Upper lobe of left lung (tissue), 6 donors: Measurements from ENCODE around the gene ANKRD35. TPM values are rescaled to one million over a fixed set of nuclear protein-coding genes. Genes with fewer than 3 reads are reported as not detected.
"Not testable (repeated sequence)": the region's sequence is repeated elsewhere in the genome, so short reads cannot be mapped to it uniquely, and the experiment has no call there.

Experiments used
- ATAC-seq, 2 donors: fragments of 200-7000 bp; cut with Tn5 transposase; one replicate each; pipeline ENCODE4 v1.9.1; 2022; ENCODE audit warnings: mild to moderate bottlenecking in 2 of 2, moderate library complexity in 2 of 2; ENCODE audit not compliant: low FRiP score in 2 of 2
- DNase-seq, 2 donors: peaks; one replicate each; pipeline ENCODE4 v3.0.0-alpha.2; 2019 to 2020
- H3K27ac ChIP-seq, 4 donors: fragments of 200-600 bp; sonication (generic); one replicate each; pipeline ENCODE4 v1.5.1; 2016 to 2019
- H3K27me3 ChIP-seq, 4 donors: fragments of 200-600 bp; sonication (generic); one replicate each; pipeline ENCODE4 v1.5.1; 2017 to 2019
- H3K36me3 ChIP-seq, 4 donors: fragments of 200-600 bp; sonication (generic); one replicate each; pipeline ENCODE4 v1.5.1; 2016 to 2019
- H3K4me1 ChIP-seq, 4 donors: fragments of 200-600 bp; sonication (generic); one replicate each; pipeline ENCODE4 v1.5.1; 2018 to 2019
- H3K4me3 ChIP-seq, 4 donors: fragments of 200-600 bp; sonication (generic); one replicate each; pipeline ENCODE4 v1.5.1; 2017 to 2019; ENCODE audit warnings: mild to moderate bottlenecking in 2 of 4, moderate library complexity in 1 of 4
- H3K9me3 ChIP-seq, 4 donors: fragments of 200-600 bp; sonication (generic); one replicate each; pipeline ENCODE4 v1.5.1; 2018 to 2019
- EP300 ChIP-seq, 4 donors: sonication (generic); formaldehyde crosslinking; IDR thresholded peaks; one replicate each; pipeline ENCODE4 v1.5.1; 2017; ENCODE audit warnings: antibody characterized with exemption in 4 of 4, control low read depth in 2 of 4
- POLR2A ChIP-seq, 4 donors: fragments of 450-650 bp; IDR thresholded peaks; one replicate each; pipeline ENCODE4 v1.5.1; 2016 to 2017; ENCODE audit warnings: antibody characterized with exemption in 4 of 4, mild to moderate bottlenecking in 2 of 4
- POLR2AphosphoS5 ChIP-seq, 2 donors: sonication (generic); formaldehyde crosslinking; IDR thresholded peaks; one replicate each; pipeline ENCODE4 v1.5.1; 2017; ENCODE audit warnings: antibody characterized with exemption in 2 of 2
- WGBS, 2 donors: methylation state at CpG; one replicate each; pipeline ENCODE4 v1.1.5; 2017 to 2018; 5-methylcytosine and 5-hydroxymethylcytosine counted together
- total RNA-seq, 6 donors: library from RNA; depleted of rRNA in 4 of 6; stranded (reverse); fragments of >200 nt in 4 of 6; gene quantifications; one replicate each; pipeline versions ENCODE4 v1.1.0 to v1.2.1, GENCODE V29; 2016 to 2021
- TF ChIP-seq, protein P1 (sequence below), 6 experiments: fragments of 450-650 bp in 4 of 6; fragments of 200-600 bp in 2 of 6; sonication (generic) in 2 of 6; IDR thresholded peaks; one replicate each; pipeline ENCODE4 v1.5.1; 2016 to 2019; ENCODE audit warnings: antibody characterized with exemption in 6 of 6
- donor health status: DM: no; HTN: no; CAD: no; lungs with moderate emphysema.
- donor health status: DM: no; HTN: yes; CAD: no; lungs with severe emphysema.

Gene ANKRD35
- total RNA-seq, 6 donors from 2014 or later, result 0.76 to 2.5 (median 1.3) TPM; not detected in 1

DNA sequence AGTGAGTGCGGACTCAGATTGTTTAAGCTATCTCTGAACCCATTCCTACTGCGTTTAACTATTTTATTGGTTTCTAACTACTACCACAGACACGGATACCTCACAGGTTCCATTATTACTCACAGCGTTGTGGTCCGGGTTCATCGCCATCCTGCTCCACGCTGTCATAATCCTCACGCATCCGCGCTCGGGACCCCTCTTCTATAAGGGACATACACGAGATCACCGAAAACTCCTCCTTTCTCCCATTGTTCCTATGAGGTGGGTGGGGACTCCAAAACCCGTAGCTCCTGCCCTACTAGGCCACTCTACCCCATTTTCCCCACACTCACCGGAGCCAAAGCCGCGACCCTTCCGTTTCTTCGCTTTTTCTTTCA, 41.0 kb upstream of the ANKRD35 start:
- DNase-seq (no peak), ATAC-seq (peak; percentile 2 to 3)
- Histone ChIP-seq H3K4me1 (peaks cover 10 to 22% (median 19%) of the 10 kb centered on the region in 4 donors), H3K36me3 (peaks cover 0 to 20% (median 6%) of the 10 kb centered on the region in 4 donors), H3K9me3 (no peaks in the 10 kb centered on the region), H3K27me3 (no peaks in the 10 kb centered on the region), H3K4me3 (peak overlapping the region; percentile 53 to 70 (median 66)), H3K27ac (peak overlapping the region; percentile 87 to 97 (median 95))
- WGBS, 2 donors, result 6% methylated on average over 19 of the region's 19 CpGs
- TF ChIP-seq POLR2A (IDR thresholded peaks at IDR 0.05) (no peak), EP300 (IDR thresholded peaks at IDR 0.05) (no peak), POLR2AphosphoS5 (IDR thresholded peaks at IDR 0.05) (no peak)
- TF ChIP-seq, protein P1, sequence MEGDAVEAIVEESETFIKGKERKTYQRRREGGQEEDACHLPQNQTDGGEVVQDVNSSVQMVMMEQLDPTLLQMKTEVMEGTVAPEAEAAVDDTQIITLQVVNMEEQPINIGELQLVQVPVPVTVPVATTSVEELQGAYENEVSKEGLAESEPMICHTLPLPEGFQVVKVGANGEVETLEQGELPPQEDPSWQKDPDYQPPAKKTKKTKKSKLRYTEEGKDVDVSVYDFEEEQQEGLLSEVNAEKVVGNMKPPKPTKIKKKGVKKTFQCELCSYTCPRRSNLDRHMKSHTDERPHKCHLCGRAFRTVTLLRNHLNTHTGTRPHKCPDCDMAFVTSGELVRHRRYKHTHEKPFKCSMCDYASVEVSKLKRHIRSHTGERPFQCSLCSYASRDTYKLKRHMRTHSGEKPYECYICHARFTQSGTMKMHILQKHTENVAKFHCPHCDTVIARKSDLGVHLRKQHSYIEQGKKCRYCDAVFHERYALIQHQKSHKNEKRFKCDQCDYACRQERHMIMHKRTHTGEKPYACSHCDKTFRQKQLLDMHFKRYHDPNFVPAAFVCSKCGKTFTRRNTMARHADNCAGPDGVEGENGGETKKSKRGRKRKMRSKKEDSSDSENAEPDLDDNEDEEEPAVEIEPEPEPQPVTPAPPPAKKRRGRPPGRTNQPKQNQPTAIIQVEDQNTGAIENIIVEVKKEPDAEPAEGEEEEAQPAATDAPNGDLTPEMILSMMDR (IDR thresholded peaks at IDR 0.05), result no peak

DNA sequence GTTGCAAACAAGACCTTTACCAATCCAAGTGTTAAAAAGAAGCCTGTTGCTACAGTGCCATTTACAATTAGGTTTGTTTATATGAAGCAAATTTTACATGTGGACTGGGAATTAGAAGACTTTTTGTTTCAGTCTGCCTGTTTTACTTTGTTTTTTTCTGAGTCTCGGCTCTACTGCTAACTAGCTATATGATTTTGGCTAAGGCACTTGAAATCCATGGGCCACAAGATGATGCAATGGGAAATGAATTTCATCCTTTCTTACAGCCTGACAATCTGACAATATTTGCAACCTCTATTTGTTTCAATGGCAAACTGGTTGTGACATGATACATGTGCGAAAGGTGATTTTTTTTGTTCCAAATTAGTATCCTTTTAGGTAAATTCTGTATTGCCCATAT, 36.6 kb upstream of the ANKRD35 start:
- Histone ChIP-seq H3K27me3 (no peaks in the 10 kb centered on the region), H3K9me3 (no peaks in the 10 kb centered on the region), H3K4me1 (peaks cover 24 to 35% (median 28%) of the 10 kb centered on the region in 4 donors), H3K4me3 (no peak overlapping the region), H3K27ac (no peak overlapping the region), H3K36me3 (peaks cover 0 to 20% (median 6%) of the 10 kb centered on the region in 4 donors)
- no peak for TF ChIP-seq POLR2A (IDR thresholded peaks at IDR 0.05)
- TF ChIP-seq POLR2AphosphoS5 (IDR thresholded peaks at IDR 0.05), result no peak
- DNase-seq (no peak), ATAC-seq (no peak)
- WGBS, 2 donors, result 70 to 74% methylated on average over 2 of the region's 2 CpGs

DNA sequence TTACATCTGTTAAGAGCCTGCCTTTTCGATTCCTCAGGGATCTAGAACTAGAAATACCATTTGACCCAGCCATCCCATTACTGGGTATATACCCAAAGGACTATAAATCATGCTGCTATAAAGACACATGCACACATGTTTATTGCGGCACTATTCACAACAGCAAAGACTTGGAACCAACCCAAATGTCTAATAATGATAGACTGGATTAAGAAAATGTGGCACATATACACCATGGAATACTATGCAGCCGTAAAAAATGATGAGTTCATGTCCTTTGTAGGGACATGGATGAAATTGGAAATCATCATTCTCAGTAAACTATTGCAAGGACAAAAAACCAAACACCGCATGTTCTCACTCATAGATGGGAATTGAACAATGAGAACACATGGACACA, 34.6 kb upstream of the ANKRD35 start:
- 94 to 100% methylated on average over 1 to 3 of the region's 4 CpGs for WGBS, 2 donors
- Histone ChIP-seq H3K4me1 (peaks cover 20 to 28% (median 24%) of the 10 kb centered on the region in 4 donors), H3K36me3 (peaks cover 0 to 25% (median 1%) of the 10 kb centered on the region in 4 donors)
- not testable (repeated sequence) for H3K27me3 ChIP-seq, ATAC-seq, H3K4me3 ChIP-seq, DNase-seq, H3K9me3 ChIP-seq, H3K27ac ChIP-seq

DNA sequence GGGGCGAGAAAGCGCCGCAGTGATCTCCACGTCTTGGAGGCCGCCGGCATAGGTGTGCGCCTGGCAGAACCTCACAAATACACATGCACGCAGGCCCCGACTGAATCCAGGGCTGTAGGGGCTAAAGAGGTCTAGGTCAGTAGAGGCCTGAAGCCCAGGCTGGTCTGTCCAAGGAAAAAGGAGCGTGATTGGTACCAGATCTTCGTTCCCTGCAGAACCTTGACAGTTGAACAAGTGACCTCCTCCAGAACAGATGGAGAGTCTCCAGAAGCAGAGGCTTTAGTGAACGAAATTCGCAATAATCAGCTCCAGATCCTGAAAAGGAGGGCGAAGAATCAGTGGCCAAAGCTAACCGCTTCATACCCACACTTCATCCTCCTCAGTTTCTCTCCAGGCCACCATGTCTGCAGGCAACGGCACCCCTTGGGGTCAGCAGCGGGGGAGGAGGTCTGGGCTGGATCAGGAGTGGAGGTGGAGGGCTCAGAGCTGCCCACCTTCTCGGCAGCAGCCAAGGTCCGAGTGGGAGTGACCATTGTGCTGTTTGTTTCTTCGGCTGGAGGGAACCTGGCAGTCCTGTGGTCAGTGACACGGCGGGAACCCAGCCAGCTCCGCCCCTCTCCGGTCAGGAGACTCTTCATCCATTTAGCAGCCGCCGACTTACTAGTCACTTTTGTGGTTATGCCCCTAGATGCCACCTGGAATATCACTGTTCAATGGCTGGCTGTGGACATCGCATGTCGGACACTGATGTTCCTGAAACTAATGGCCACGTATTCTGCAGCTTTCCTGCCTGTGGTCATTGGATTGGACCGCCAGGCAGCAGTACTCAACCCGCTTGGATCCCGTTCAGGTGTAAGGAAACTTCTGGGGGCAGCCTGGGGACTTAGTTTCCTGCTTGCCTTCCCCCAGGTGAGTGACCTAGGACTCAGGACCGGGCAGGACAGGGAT, 33.6 kb upstream of the ANKRD35 start:
- H3K27ac ChIP-seq, result peak overlapping the region; percentile 85 to 95 (median 87)

DNA sequence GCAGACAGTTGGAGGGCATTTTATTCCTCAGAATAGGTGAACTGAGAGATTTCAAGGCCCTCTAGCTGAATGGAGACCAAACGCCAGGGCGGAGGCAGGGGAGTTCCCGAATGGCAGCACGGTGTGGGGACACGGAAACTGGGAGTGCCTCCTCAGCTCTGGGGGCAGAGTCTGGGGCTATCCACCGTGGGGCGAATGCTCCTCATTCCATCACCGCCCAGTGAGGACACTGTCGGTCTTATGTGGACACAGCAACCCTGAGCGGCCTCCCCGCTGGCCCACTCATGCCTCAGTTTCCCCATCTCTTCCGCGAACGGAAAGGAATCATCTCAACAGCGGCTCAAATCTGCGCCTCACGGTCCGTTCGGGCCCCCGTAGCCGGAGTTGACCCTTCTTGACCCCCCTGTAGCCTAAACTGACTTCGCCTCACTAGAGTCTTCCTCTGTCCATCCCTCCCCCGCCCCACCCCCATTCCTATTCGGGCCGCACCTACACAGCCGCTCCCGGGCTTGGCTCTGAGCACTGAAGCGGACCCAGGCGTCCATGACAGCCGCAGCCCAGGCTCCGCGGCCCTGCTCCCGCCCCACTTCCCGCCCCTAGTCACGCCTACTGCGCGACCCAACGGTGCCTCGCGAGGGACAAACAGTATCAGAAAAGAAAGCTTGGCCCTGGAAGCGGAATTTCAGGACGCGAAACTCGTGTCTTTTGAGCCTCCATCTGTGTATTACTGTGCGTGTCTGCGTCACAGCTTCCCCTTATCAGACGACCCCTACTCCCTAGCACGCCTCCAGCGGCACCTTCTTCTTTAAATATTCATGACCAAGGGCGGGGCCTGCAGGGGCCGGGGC, 32.7 kb upstream of the ANKRD35 start, which contains the start of gene PEX11B:
TSS of gene PEX11B (minus strand) at position 574 of the 848 bp plus-strand sequence. CDS start at position 545, 29 bp downstream.
- DNase-seq (peak; percentile 92 to 98), ATAC-seq (peak; percentile 98)
- Histone ChIP-seq H3K4me1 (peaks cover 20 to 28% (median 24%) of the 10 kb centered on the region in 4 donors), H3K4me3 (peak within 1 kb of the TSS; percentile 70 to 88 (median 80)), H3K27ac (peak within 1 kb of the TSS; percentile 85 to 95 (median 87)), H3K36me3 (peaks cover 0 to 30% (median 5%) of the 10 kb centered on the region in 4 donors), H3K9me3 (no peaks in the 10 kb centered on the region), H3K27me3 (no peaks in the 10 kb centered on the region)
- TF ChIP-seq, protein P1 (IDR thresholded peaks at IDR 0.05), result no peak
- peak in 3 of 4 donors; percentile 29 to 67 (median 46) for TF ChIP-seq POLR2A (IDR thresholded peaks at IDR 0.05)
- TF ChIP-seq POLR2AphosphoS5 (IDR thresholded peaks at IDR 0.05), result peak; percentile 76 to 93
- peak in 2 of 4 donors; percentile 47 to 54 for TF ChIP-seq EP300 (IDR thresholded peaks at IDR 0.05)
- 0 to 1% methylated on average over 28 to 38 of the region's 51 CpGs for WGBS, 2 donors

More for the DNA sequence above, 33.6 kb upstream of the ANKRD35 start:
- Histone ChIP-seq H3K4me1 (peaks cover 20 to 28% (median 24%) of the 10 kb centered on the region in 4 donors), H3K4me3 (peak overlapping the region; percentile 70 to 88 (median 80)), H3K9me3 (no peaks in the 10 kb centered on the region), H3K27me3 (no peaks in the 10 kb centered on the region), H3K36me3 (peaks cover 0 to 34% (median 5%) of the 10 kb centered on the region in 4 donors)
- peak; percentile 59 to 76 for ATAC-seq
- DNase-seq, result peak; percentile 88
- WGBS, 2 donors, result 2 to 6% methylated on average over 15 to 32 of the region's 33 CpGs
- no peak for TF ChIP-seq EP300 (IDR thresholded peaks at IDR 0.05)
- peak in 2 of 4 donors; percentile 3 to 21 for TF ChIP-seq POLR2A (IDR thresholded peaks at IDR 0.05)
